Cardiac muscle cell (in vitro differentiated cells and primary cell): ENCODE data around the gene ADAM8. TPM values are rescaled to one million over a fixed set of nuclear protein-coding genes. Genes with fewer than 3 reads are reported as not detected.

Experiments
- DNase-seq, 2 donors: peaks; one replicate each; pipeline versions ENCODE4 v3.0.0 to v3.0.0-alpha.2; 2010 to 2017; ENCODE audit warnings: low read depth in 1 of 2, low spot score in 1 of 2
- H3K27ac ChIP-seq: fragments of 200-600 bp; sonication (generic); 2 replicates; pipeline ENCODE4 v1.5.1; 2016
- H3K27me3 ChIP-seq: fragments of 200-600 bp; sonication (generic); 2 replicates; pipeline ENCODE4 v1.6.0; 2016; ENCODE audit warnings: control low read depth
- H3K36me3 ChIP-seq: fragments of 200-600 bp; sonication (generic); 2 replicates; pipeline ENCODE4 v1.5.1; 2016; ENCODE audit warnings: control low read depth
- H3K4me1 ChIP-seq: fragments of 200-600 bp; sonication (generic); 2 replicates; pipeline ENCODE4 v1.8.1; 2017; ENCODE audit warnings: low read depth, mild to moderate bottlenecking, mixed run types
- H3K4me3 ChIP-seq: fragments of 200-600 bp; sonication (generic); 2 replicates; pipeline ENCODE4 v1.5.1; 2016; ENCODE audit warnings: mild to moderate bottlenecking
- H3K9me3 ChIP-seq: fragments of 200-600 bp; sonication (generic); 2 replicates; pipeline ENCODE4 v1.5.1; 2017; ENCODE audit warnings: low read depth, mild to moderate bottlenecking, control low read depth
- CTCF ChIP-seq: IDR thresholded peaks from 2 replicates; pipeline ENCODE4 v1.5.1; 2012; ENCODE audit warnings: low read depth, mild to moderate bottlenecking, low read length
- polyA plus RNA-seq: library from polyadenylated mRNA; unstranded; fragments of >200 nt; fragmentation: Nextera tagmentation; extraction: Ambion mirVana; gene quantifications from 2 replicates; pipeline ENCODE4 v1.2.1, GENCODE V29; 2016
- total RNA-seq: library from RNA; depleted of rRNA; stranded (reverse); fragments of >200 nt; gene quantifications from 2 replicates; pipeline ENCODE4 v1.2.3, GENCODE V29; 2016

ADAM8 gene
- total and polyA plus RNA-seq, 2 experiments from 2014 or later = 2.3 to 6.9 TPM

- no peaks in the 10 kb centered on the region for H3K36me3 ChIP-seq
- no peak for DNase-seq
- TF ChIP-seq CTCF = no peak
- H3K27ac ChIP-seq = no peak overlapping the region
- no peak overlapping the region for H3K4me3 ChIP-seq
- no peaks in the 10 kb centered on the region for H3K27me3 ChIP-seq
- H3K9me3 ChIP-seq = no peaks in the 10 kb centered on the region
- H3K4me1 ChIP-seq = no peaks in the 10 kb centered on the region
Observed at GRCh38 chr10:133255323-133255722, 21.3 kb downstream of the ADAM8 start.

GRCh38 chr10:133254421-133255120 is 22.1 kb downstream of the ADAM8 start:
- no peaks in the 10 kb centered on the region for H3K9me3 ChIP-seq
- H3K4me1 ChIP-seq = no peaks in the 10 kb centered on the region
- TF ChIP-seq CTCF = no peak
- no peak overlapping the region for H3K4me3 ChIP-seq
- H3K27ac ChIP-seq = no peak overlapping the region
- no peaks in the 10 kb centered on the region for H3K36me3 ChIP-seq
- no peaks in the 10 kb centered on the region for H3K27me3 ChIP-seq
- DNase-seq = no peak

- no peaks in the 10 kb centered on the region for H3K9me3 ChIP-seq
- no peaks in the 10 kb centered on the region for H3K4me1 ChIP-seq
- no peak overlapping the region for H3K27ac ChIP-seq
- no peaks in the 10 kb centered on the region for H3K27me3 ChIP-seq
- DNase-seq = no peak
- no peak overlapping the region for H3K4me3 ChIP-seq
- no peak for TF ChIP-seq CTCF
- no peaks in the 10 kb centered on the region for H3K36me3 ChIP-seq
Observed at GRCh38 chr10:133253361-133253955, 23.2 kb downstream of the ADAM8 start.

GRCh38 chr10:133252223-133252552 is 24.5 kb downstream of the ADAM8 start:
- H3K9me3 ChIP-seq = no peaks in the 10 kb centered on the region
- no peak for TF ChIP-seq CTCF
- H3K27ac ChIP-seq = no peak overlapping the region
- no peaks in the 10 kb centered on the region for H3K27me3 ChIP-seq
- no peak overlapping the region for H3K4me3 ChIP-seq
- no peak for DNase-seq
- no peaks in the 10 kb centered on the region for H3K4me1 ChIP-seq
- H3K36me3 ChIP-seq = no peaks in the 10 kb centered on the region

- Histone ChIP-seq H3K4me1 (no peaks in the 10 kb centered on the region), H3K27ac (no peak overlapping the region), H3K4me3 (no peak overlapping the region), H3K27me3 (no peaks in the 10 kb centered on the region), H3K9me3 (no peaks in the 10 kb centered on the region), H3K36me3 (no peaks in the 10 kb centered on the region)
- DNase-seq = no peak
- no peak for TF ChIP-seq CTCF
Observed at GRCh38 chr10:133251388-133252222, 25.1 kb downstream of the ADAM8 start.
